H1 (cell line): ENCODE results near the gene NDUFA3. TPM values are rescaled to one million over a fixed set of nuclear protein-coding genes. Genes with fewer than 3 reads are reported as not detected.
A peak's percentile ranks its signal among the peaks of the same experiment; 100 is the strongest.

Source experiments
- EGR1 ChIP-seq: IDR thresholded peaks from 2 replicates; pipeline ENCODE4 v1.6.1; 2011; ENCODE audit warnings: low read depth, low read length, borderline replicate concordance
- HDAC6 ChIP-seq: IDR thresholded peaks from one replicate; pipeline ENCODE4 v1.7.1; 2012; ENCODE audit warnings: low read depth, mild to moderate bottlenecking, inconsistent platforms, low read length, moderate library complexity
- JUND ChIP-seq: IDR thresholded peaks from 2 replicates; pipeline ENCODE4 v1.6.1; 2011; ENCODE audit warnings: mild to moderate bottlenecking, improper control_type of control experiment, low read length
- NANOG ChIP-seq: IDR thresholded peaks from 2 replicates; pipeline ENCODE4 v1.6.1; 2011; ENCODE audit warnings: low read length, low read depth, mild to moderate bottlenecking, inconsistent platforms; ENCODE audit not compliant: insufficient read depth, poor library complexity, severe bottlenecking
- POLR2AphosphoS5 ChIP-seq: IDR thresholded peaks from 2 replicates; pipeline ENCODE4 v1.6.1; 2011; ENCODE audit warnings: low read depth, low read length
- polyA plus RNA-seq, 7 experiments: library from polyadenylated mRNA; depleted of rRNA in 3 of 7; stranded (reverse) in 5 of 7; unstranded in 2 of 7; fragments of >200 nt in 5 of 7; fragments of 200-250 nt in 2 of 7; gene quantifications; 1 replicate in 5 of 7; 2 replicates in 1 of 7; 4 replicates in 1 of 7; pipeline versions ENCODE4 v1.2.1 to v1.2.3, GENCODE V29; 2011 to 2013; ENCODE audit warnings: missing spikeins in 2 of 7, mixed read lengths in 2 of 7
- total RNA-seq: library from RNA; stranded (reverse); fragmentation: NEBNext Ultra II Directional; extraction: Animal tissue kit (Norgen Biotek cat#: 25700); gene quantifications from 2 replicates; pipeline ENCODE4 v1.2.1, GENCODE V29; 2021
- TF ChIP-seq, protein P1 (sequence below), 3 experiments: IDR thresholded peaks; 1 replicate in 2 of 3; 2 replicates in 1 of 3; pipeline versions ENCODE4 v1.5.1 to v1.6.1; 2011; ENCODE audit warnings: low read length in 3 of 3, mild to moderate bottlenecking in 3 of 3, inconsistent platforms in 2 of 3, low read depth in 1 of 3, moderate library complexity in 1 of 3; ENCODE audit not compliant: insufficient read depth in 1 of 3; ENCODE audit errors: control extremely low read depth in 1 of 3

NDUFA3 gene
- total and polyA plus RNA-seq, 2 of the 8 experiments (the other 6 are each of a cell fraction or from before 2014, with no cell fraction given) = 175 to 208 TPM

DNA sequence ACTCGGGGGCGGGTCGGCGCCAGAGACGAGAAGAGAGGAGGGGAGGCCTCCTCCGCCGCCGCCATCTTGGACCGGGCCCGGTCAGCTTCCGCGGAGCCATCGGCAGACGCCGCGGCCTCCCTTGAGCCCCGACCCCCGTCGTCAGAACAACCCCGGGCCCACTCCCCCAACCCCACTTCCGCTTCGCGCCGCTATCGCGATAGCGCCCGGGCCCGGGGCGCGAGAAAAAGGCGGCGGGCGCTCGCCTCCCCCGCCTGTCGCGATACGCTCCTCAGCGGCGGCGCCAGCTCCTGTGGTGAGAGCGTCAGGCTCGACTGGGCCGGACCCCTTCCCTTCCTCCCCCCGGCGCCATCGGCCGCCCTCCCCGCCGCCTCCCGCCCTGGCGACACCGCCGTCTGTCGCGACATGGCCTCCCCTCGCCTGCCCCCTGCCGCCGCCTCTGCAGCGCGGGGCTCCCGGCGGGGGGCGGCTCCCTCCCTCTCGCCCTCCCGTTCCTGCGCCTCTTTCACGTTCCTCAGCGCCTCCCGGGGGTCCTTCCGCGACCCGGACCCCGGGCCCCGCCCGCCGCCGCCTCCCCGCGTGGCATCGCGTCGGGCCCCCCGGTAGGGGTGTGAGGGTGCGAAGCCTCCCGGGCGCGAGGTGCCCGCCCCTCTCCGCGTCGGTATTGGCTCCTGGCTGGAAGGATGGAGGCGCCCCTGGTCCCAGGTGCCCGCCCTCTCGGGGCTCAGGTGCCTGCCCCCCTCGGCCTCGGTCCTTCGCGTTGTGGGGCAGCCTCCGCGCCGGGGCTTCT is 35.2 kb downstream of the NDUFA3 start, which contains the start of gene CNOT3 (continued):
- TF ChIP-seq, protein P1, sequence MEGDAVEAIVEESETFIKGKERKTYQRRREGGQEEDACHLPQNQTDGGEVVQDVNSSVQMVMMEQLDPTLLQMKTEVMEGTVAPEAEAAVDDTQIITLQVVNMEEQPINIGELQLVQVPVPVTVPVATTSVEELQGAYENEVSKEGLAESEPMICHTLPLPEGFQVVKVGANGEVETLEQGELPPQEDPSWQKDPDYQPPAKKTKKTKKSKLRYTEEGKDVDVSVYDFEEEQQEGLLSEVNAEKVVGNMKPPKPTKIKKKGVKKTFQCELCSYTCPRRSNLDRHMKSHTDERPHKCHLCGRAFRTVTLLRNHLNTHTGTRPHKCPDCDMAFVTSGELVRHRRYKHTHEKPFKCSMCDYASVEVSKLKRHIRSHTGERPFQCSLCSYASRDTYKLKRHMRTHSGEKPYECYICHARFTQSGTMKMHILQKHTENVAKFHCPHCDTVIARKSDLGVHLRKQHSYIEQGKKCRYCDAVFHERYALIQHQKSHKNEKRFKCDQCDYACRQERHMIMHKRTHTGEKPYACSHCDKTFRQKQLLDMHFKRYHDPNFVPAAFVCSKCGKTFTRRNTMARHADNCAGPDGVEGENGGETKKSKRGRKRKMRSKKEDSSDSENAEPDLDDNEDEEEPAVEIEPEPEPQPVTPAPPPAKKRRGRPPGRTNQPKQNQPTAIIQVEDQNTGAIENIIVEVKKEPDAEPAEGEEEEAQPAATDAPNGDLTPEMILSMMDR (IDR thresholded peaks at IDR 0.05; ENCODE audit: control extremely low read depth in 1 of 3, insufficient read depth in 1 of 3, low read depth in 1 of 3, low read length in 3 of 3) = peak in 1 of 3 experiments; percentile 26; a peak in 1 of 4 replicates
- no peak for TF ChIP-seq EGR1
- TF ChIP-seq POLR2AphosphoS5 = peak; percentile 91
- no peak for TF ChIP-seq NANOG
- no peak for TF ChIP-seq HDAC6
- 0 out of 2 replicates have a peak, but pooled peaks have one; percentile 27 for TF ChIP-seq JUND
